Medulla oblongata (tissue), 1 donor: ENCODE measurements around the gene HS6ST2.

Experiments
- DNase-seq: peaks from one replicate; pipeline ENCODE4 v3.0.0-alpha.2; 2015; ENCODE audit errors: extremely low spot score

The HS6ST2 gene

GRCh38 chrX:132615391-132616131 lies 342.9 kb downstream of the HS6ST2 start:
- peak; percentile 48 for DNase-seq

- DNase-seq, result no peak
Measured at GRCh38 chrX:132614297-132614696, 344.1 kb downstream of the HS6ST2 start.

- no peak for DNase-seq
Measured at GRCh38 chrX:132613801-132614200, 344.6 kb downstream of the HS6ST2 start.

DNA sequence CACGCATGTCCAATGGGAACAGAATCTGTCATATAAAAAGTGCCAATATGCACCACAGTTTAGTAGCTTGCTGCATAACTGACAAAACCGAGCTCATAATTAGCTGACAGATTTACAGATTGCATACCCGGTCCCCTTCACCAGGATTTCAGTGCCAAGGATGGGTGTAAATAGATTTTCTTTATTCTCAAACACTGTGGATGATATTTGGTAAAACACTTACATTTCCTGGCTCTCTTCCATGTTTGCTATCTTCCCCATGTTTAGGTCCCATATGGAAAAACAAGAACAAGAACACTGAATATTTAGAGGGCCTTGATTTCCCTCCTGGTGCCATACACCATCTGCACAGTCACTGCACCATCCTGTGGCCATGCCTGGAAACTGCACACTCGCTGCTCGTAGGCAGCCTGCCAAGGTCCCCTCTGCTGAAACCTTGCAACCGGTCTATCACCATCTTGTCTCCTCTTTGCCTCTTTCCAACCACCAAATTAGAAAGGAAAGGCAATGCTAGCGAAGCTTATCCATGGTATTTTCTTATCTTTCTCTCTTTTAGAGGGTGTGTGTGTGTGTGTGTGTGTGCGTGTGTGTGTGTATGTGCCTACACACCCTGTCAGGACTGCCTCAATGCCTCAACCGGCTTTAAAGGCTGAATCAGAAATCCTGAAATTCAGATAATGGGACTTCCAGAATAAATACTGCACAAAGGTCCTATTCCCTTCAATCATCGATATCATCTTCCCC lies 345.4 kb downstream of the HS6ST2 start:
- peak; percentile 47 for DNase-seq

- no peak for DNase-seq
Measured at GRCh38 chrX:132610536-132610935, 347.9 kb downstream of the HS6ST2 start.

DNA sequence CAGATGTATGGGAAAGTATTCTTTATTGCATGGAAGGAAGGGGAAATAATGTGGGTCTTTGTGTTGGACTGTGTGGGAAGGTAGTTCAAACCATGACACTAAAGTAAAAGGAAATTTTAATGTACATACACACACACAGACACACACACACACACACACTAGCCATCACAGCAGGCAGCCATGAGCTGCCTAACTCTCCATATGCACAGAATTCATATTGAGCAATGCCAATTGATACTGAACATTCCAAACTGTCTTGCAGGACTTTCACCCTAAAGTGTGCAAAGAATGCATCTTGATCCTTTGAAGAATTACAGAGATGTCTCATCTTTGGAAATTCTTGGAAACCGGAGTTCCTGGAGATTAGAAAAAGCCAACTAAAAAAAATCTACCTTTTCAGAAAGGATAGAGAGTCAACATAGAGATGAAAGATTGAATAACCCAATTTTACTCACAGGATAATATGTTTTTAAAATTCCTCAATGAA lies 349.0 kb downstream of the HS6ST2 start:
- no peak for DNase-seq

DNA sequence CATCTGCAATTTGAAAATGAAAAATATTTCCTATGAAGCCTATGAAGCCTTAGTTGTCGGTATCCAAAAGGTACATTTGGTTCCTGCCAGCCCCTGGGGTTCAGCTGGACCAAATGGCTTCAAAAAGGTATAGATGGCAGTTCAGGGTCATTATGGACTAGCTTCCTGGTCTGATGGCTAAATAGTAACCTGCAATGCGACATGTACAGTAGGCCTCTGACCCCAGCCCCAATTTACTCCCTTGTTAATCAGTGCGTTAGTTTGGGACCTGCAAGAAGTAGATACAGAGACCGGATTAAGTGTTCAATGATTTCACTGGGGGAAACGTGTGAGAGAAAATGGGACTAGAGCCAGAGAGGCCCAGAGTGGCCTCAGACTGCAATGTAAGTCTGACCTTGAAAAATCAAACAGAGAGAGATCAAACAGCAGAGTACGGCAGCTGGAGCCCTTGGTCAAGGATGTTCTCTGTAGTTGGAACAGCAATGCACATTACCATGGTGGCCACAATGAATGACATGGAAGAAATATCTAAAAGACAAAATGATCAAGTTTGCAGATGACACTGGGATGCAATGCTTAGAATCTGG lies 354.6 kb downstream of the HS6ST2 start:
- DNase-seq, result no peak

GRCh38 chrX:132602701-132603100 lies 355.7 kb downstream of the HS6ST2 start:
- no peak for DNase-seq

- no peak for DNase-seq
Measured at GRCh38 chrX:132594999-132595398, 363.4 kb downstream of the HS6ST2 start.

GRCh38 chrX:132594129-132594528 lies 364.3 kb downstream of the HS6ST2 start:
- no peak for DNase-seq

GRCh38 chrX:132592880-132593279 lies 365.5 kb downstream of the HS6ST2 start:
- peak; percentile 33 for DNase-seq

DNA sequence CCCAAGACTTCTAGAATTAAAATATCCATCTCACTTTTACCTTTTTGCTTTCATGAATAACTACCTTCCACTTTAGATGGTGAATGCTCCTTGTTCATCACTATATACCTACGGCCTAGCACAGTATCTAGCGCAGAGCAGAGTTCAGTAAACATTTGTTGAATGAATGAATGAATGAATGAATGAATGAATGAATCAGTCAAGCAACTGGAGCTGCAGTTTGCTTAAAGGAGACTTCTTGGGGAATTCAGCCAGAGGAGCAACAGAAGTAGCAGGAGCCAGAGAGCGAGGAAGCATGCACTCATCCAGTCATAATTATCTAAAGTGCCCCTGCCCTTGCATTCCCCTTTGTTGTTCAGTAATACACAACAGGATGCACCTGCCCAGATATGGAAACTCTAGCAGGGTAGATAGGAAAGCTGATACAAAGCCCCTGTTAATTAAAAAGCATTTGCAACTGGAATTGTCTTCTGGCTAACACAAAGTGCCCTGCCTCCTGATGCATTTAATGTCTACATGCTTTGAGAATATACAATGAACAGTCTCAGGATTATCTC lies 366.6 kb downstream of the HS6ST2 start:
- DNase-seq, result no peak

DNA sequence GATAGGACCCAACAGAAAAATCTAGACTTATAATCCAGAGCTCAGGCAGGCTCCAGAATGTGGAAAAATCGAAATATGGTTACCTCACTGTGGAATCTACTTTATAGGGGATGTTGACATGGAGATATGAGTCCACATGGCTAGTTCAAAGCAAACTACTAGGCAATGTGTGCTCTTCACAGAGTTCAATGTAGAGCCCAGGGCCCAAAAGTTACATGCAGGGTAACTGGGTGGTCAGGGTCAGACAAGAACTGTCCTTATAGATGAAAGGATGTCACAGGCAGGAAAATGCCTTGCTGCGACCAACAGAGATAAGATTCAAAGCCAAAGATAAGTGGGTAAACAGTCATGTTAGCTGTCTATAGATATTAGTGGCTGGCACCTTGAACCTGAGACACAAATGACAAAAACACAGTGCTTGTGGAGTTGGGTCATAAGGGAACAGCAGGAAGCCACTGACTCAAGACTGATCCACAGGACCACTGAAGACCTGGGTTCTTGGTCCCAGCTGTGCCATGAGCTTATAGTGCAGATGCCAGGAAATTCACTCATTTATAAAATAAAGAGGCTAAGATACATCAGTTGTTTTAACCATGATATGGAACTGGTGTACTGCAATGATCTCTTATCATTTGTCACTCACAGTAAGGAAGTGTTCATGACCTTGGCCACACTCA lies 367.9 kb downstream of the HS6ST2 start:
- DNase-seq, result no peak

GRCh38 chrX:132584936-132585335 lies 373.5 kb downstream of the HS6ST2 start:
- no peak for DNase-seq

- DNase-seq, result no peak
Measured at GRCh38 chrX:132576939-132577338, 381.5 kb downstream of the HS6ST2 start.
